DND-41 (cell line): Measurements from ENCODE around the gene FBN3.

Experiments used
- CTCF ChIP-seq: IDR thresholded peaks from 2 replicates; pipeline ENCODE4 v1.5.1; 2012; ENCODE audit warnings: borderline replicate concordance, low read length, moderate library complexity, mild to moderate bottlenecking; ENCODE audit not compliant: poor library complexity, severe bottlenecking; ENCODE audit errors: extremely low read depth
- EZH2 ChIP-seq: IDR thresholded peaks from 3 replicates; pipeline ENCODE4 v1.6.1; 2012; ENCODE audit warnings: borderline replicate concordance, low read depth, mild to moderate bottlenecking, moderate library complexity, low read length, inconsistent platforms; ENCODE audit not compliant: severe bottlenecking

DNA sequence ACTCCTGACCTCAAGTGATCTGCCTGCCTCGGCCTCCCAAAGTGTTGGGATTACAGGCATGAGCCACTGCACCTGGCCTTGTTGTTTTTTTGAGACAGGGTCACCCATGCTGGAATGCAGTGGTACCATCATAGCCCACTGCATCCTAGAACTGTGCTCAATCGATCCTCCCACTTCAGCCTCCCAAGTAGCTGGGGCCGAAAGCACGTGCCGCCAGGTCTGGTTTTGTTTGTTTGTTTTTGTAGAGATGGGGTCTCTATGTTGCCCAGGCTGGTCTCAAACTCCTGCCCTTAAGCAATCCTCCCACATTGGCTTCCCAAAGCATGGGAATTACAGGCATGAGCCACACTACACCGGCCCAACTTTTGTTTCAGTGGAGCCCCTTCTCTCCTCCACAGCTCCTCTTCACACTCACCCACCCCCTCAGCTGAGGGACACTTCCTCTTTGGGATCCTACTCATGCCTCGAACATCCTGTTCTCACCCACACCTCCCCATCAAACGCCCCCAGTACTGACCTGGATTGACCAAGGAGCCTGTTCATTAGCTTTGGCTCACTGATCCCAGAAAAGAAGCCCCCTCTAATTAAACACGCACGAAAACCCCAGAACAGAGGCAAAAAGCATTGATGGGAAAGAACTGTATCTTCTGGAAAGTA lies 47.0 kb upstream of the FBN3 start:
- TF ChIP-seq CTCF (no peak), EZH2 (no peak)
